ENCODE measurements around the gene ZNF749.
"Not testable (repeated sequence)": the region's sequence is repeated elsewhere in the genome, so short reads cannot be mapped to it uniquely, and the experiment has no call there.

The ZNF749 gene

GRCh38 chr19:57466489-57466888 is 31.4 kb downstream of the ZNF749 start:
- no peak overlapping the region for H3K4me3 ChIP-seq (replicated peaks; ENCODE audit: low read depth, low read length)
- no peak for TF ChIP-seq CTCF (IDR thresholded peaks at IDR 0.05; ENCODE audit: low read depth, low read length, missing control alignments)
- DNase-seq (ENCODE audit: extremely low read depth, low read depth), result no peak

GRCh38 chr19:57473646-57474045 is 38.5 kb downstream of the ZNF749 start:
- no peak for DNase-seq (ENCODE audit: extremely low read depth, low read depth)
- TF ChIP-seq CTCF (IDR thresholded peaks at IDR 0.05; ENCODE audit: low read depth, low read length, missing control alignments), result no peak
- no peak overlapping the region for H3K4me3 ChIP-seq (replicated peaks; ENCODE audit: low read depth, low read length)

GRCh38 chr19:57477191-57478008 is 42.3 kb downstream of the ZNF749 start, which contains the start of gene ZNF772:
Gene ZNF772, minus strand, starts transcription at chr19:57477566. Its CDS starts 257 bp downstream, at chr19:57477309.
- peak within 1 kb of the TSS; percentile 55 for H3K4me3 ChIP-seq (replicated peaks; ENCODE audit: low read depth, low read length)
- TF ChIP-seq CTCF (IDR thresholded peaks at IDR 0.05; ENCODE audit: low read depth, low read length, missing control alignments), result peak; percentile 46
- peak; percentile 85 for DNase-seq (ENCODE audit: extremely low read depth, low read depth)

GRCh38 chr19:57487477-57488298 is 52.6 kb downstream of the ZNF749 start, which contains the start of gene ZNF419:
Gene ZNF419, plus strand, starts transcription at chr19:57487750. Its CDS starts 201 bp downstream, at chr19:57487951.
- peak within 1 kb of the TSS; percentile 77 for H3K4me3 ChIP-seq (replicated peaks; ENCODE audit: low read depth, low read length)
- DNase-seq (ENCODE audit: extremely low read depth, low read depth), result peak; percentile 56

GRCh38 chr19:57488299-57488644 is 53.1 kb downstream of the ZNF749 start:
- peak overlapping the region; percentile 77 for H3K4me3 ChIP-seq (replicated peaks; ENCODE audit: low read depth, low read length)
- DNase-seq (ENCODE audit: extremely low read depth, low read depth), result not testable (repeated sequence)
